Measurements from ENCODE around the gene ID1. TPM values are rescaled to one million over a fixed set of nuclear protein-coding genes. Genes with fewer than 3 reads are reported as not detected.

ID1 gene
- total and polyA plus RNA-seq, 2 of the 13 experiments (the other 11 are each of a cell fraction or from before 2014, with no cell fraction given) = 320 to 419 TPM

GRCh38 chr20:31570021-31570463, 35.0 kb upstream of the ID1 start (continued):
- TF ChIP-seq CBX1 (IDR thresholded peaks at IDR 0.05; ENCODE audit: low read depth) (no peak), PRDM4 (CRISPR knock-in tag; IDR thresholded peaks at IDR 0.05; ENCODE audit: borderline replicate concordance) (no peak), CBX2 (IDR thresholded peaks at IDR 0.05; ENCODE audit: low read depth, low read length) (no peak), CBX2 (CRISPR knock-in tag; IDR thresholded peaks at IDR 0.05; ENCODE audit: low read depth) (no peak), ZNF501 (CRISPR knock-in tag; IDR thresholded peaks at IDR 0.05) (peak; percentile 75), ZNF646 (CRISPR knock-in tag; IDR thresholded peaks at IDR 0.05) (no peak), NR3C1 (CRISPR knock-in tag; IDR thresholded peaks at IDR 0.05) (no peak), GTF2F1 (IDR thresholded peaks at IDR 0.05; ENCODE audit: low read length) (no peak), ZNF879 (CRISPR knock-in tag; IDR thresholded peaks at IDR 0.05) (no peak), NCOR1 (IDR thresholded peaks at IDR 0.05; ENCODE audit: borderline replicate concordance, low read length) (peak; percentile 27; the same call in 1 of the 2 replicates), ZNF280B (CRISPR knock-in tag; IDR thresholded peaks at IDR 0.05; ENCODE audit: borderline replicate concordance) (no peak), THRA (CRISPR knock-in tag; IDR thresholded peaks at IDR 0.05; ENCODE audit: borderline replicate concordance) (no peak), ZNF546 (CRISPR knock-in tag; conservative IDR thresholded peaks at IDR 0.05) (no peak), ATAD3A (CRISPR knock-in tag; IDR thresholded peaks at IDR 0.05) (no peak), DNMT1 (CRISPR knock-in tag; IDR thresholded peaks at IDR 0.05) (no peak), HOXA3 (CRISPR knock-in tag; IDR thresholded peaks at IDR 0.05) (no peak; the same call in 1 of the 2 replicates), CEBPG (CRISPR knock-in tag; IDR thresholded peaks at IDR 0.05) (no peak), MAX (IDR thresholded peaks at IDR 0.05) (no peak), ZNF44 (CRISPR knock-in tag; IDR thresholded peaks at IDR 0.05) (no peak), NAIF1 (CRISPR knock-in tag; IDR thresholded peaks at IDR 0.05; ENCODE audit: borderline replicate concordance) (no peak)

Data from HepG2 (cell line).